IPS-NIHi7 (cell line): ENCODE data around the gene CNDP1.
"Not testable (repeated sequence)": the region's sequence is repeated elsewhere in the genome, so short reads cannot be mapped to it uniquely, and the experiment has no call there.

Source experiments
- DNase-seq: peaks from one replicate; pipeline ENCODE4 v3.0.0; 2012; ENCODE audit warnings: mixed read lengths; ENCODE audit errors: extremely low spot score

Gene CNDP1

GRCh38 chr18:74520096-74520833, 14.0 kb upstream of the CNDP1 start:
- DNase-seq: no peak

GRCh38 chr18:74521068-74521725, 13.1 kb upstream of the CNDP1 start:
- no peak for DNase-seq

GRCh38 chr18:74522635-74523548, 11.4 kb upstream of the CNDP1 start:
- no peak for DNase-seq

- DNase-seq: no peak
Observed at GRCh38 chr18:74524097-74524496, 10.2 kb upstream of the CNDP1 start.

- not testable (repeated sequence) for DNase-seq
Observed at GRCh38 chr18:74524915-74525314, 9.4 kb upstream of the CNDP1 start.

GRCh38 chr18:74525741-74526140, 8.6 kb upstream of the CNDP1 start:
- no peak for DNase-seq

- no peak for DNase-seq
Observed at GRCh38 chr18:74526488-74526887, 7.8 kb upstream of the CNDP1 start.

GRCh38 chr18:74528478-74528877, 5.8 kb upstream of the CNDP1 start:
- DNase-seq: no peak

GRCh38 chr18:74528913-74529312, 5.4 kb upstream of the CNDP1 start:
- DNase-seq: no peak

- DNase-seq: no peak
Observed at GRCh38 chr18:74529378-74529777, 4.9 kb upstream of the CNDP1 start.

- DNase-seq: no peak
Observed at GRCh38 chr18:74529811-74530583, 4.3 kb upstream of the CNDP1 start.

- DNase-seq: no peak
Observed at GRCh38 chr18:74530584-74530862, 3.8 kb upstream of the CNDP1 start.

GRCh38 chr18:74531043-74531442, 3.3 kb upstream of the CNDP1 start:
- no peak for DNase-seq

GRCh38 chr18:74532511-74533025, 1.7 kb upstream of the CNDP1 start:
- DNase-seq: no peak

GRCh38 chr18:74533666-74534065, 634 bp upstream of the CNDP1 start:
- no peak for DNase-seq

GRCh38 chr18:74534981-74535649, 815 bp downstream of the CNDP1 start:
- DNase-seq: no peak

- DNase-seq: no peak
Observed at GRCh38 chr18:74539289-74539688, 5.0 kb downstream of the CNDP1 start.

GRCh38 chr18:74540652-74541421, 6.5 kb downstream of the CNDP1 start:
- no peak for DNase-seq

- DNase-seq: no peak
Observed at GRCh38 chr18:74541703-74542555, 7.6 kb downstream of the CNDP1 start.
